Hepatocyte (in vitro differentiated cells): ENCODE measurements around the gene ATAD2B. TPM values are rescaled to one million over a fixed set of nuclear protein-coding genes. Genes with fewer than 3 reads are reported as not detected.

Experiments
- DNase-seq: peaks from one replicate; pipeline ENCODE4 v3.0.0-alpha.2; 2016; ENCODE audit warnings: low spot score
- H2AFZ ChIP-seq: fragments of 200-600 bp; sonication (generic); 2 replicates; pipeline ENCODE4 v1.6.0; 2016; ENCODE audit warnings: antibody characterized with exemption, mild to moderate bottlenecking
- H3K27ac ChIP-seq: fragments of 200-600 bp; sonication (generic); 2 replicates; pipeline ENCODE4 v1.5.1; 2016; ENCODE audit warnings: mild to moderate bottlenecking
- H3K27me3 ChIP-seq: fragments of 200-600 bp; sonication (generic); 2 replicates; pipeline ENCODE4 v1.6.1; 2016
- H3K36me3 ChIP-seq: fragments of 200-600 bp; sonication (generic); replicated peaks from 2 replicates; pipeline ENCODE4 v1.5.1; 2016; ENCODE audit warnings: low read depth; ENCODE audit not compliant: insufficient read depth
- H3K4me1 ChIP-seq: fragments of 200-600 bp; sonication (generic); 2 replicates; pipeline ENCODE4 v1.5.1; 2016; ENCODE audit warnings: mild to moderate bottlenecking, moderate library complexity; ENCODE audit not compliant: insufficient read depth
- H3K4me2 ChIP-seq: fragments of 200-600 bp; sonication (generic); 2 replicates; pipeline ENCODE4 v1.6.0; 2016
- H3K4me3 ChIP-seq: fragments of 200-600 bp; sonication (generic); 2 replicates; pipeline ENCODE4 v1.5.1; 2016; ENCODE audit warnings: mild to moderate bottlenecking
- H3K79me2 ChIP-seq: fragments of 200-600 bp; sonication (generic); 2 replicates; pipeline ENCODE4 v1.6.0; 2017; ENCODE audit warnings: mild to moderate bottlenecking
- H3K9me2 ChIP-seq: fragments of 200-600 bp; sonication (generic); replicated peaks from 2 replicates; pipeline ENCODE4 v1.6.0; 2017; ENCODE audit warnings: mild to moderate bottlenecking; ENCODE audit not compliant: insufficient read depth
- H3K9me3 ChIP-seq: fragments of 200-600 bp; sonication (generic); 2 replicates; pipeline ENCODE4 v1.5.1; 2016; ENCODE audit warnings: low read depth, mild to moderate bottlenecking
- H4K20me1 ChIP-seq: fragments of 200-600 bp; sonication (generic); 2 replicates; pipeline ENCODE4 v1.6.0; 2016; ENCODE audit warnings: mild to moderate bottlenecking; ENCODE audit not compliant: insufficient read depth, poor library complexity, severe bottlenecking
- CTCF ChIP-seq: fragments of 200-600 bp; sonication (generic); IDR thresholded peaks from 2 replicates; pipeline ENCODE4 v1.5.1; 2016; ENCODE audit warnings: antibody characterized with exemption, mild to moderate bottlenecking; ENCODE audit not compliant: poor library complexity
- EZH2 ChIP-seq: fragments of 200-600 bp; sonication (generic); IDR thresholded peaks from 2 replicates; pipeline ENCODE4 v1.6.1; 2016; ENCODE audit warnings: antibody characterized with exemption, mild to moderate bottlenecking, borderline replicate concordance
- EZH2phosphoT487 ChIP-seq: fragments of 200-600 bp; sonication (generic); IDR thresholded peaks from one replicate; pipeline ENCODE4 v1.6.1; 2018; ENCODE audit warnings: antibody characterized with exemption, mild to moderate bottlenecking, low read depth, moderate library complexity; ENCODE audit not compliant: unreplicated experiment, severe bottlenecking
- WGBS: methylation state at CpG from one replicate; pipeline ENCODE4 v1.1.6; 2016; ENCODE audit warnings: low lambda C conversion rate; ENCODE audit errors: missing lambda C conversion rate; 5-methylcytosine and 5-hydroxymethylcytosine counted together
- polyA plus RNA-seq: library from polyadenylated mRNA; unstranded; fragments of >200 nt; fragmentation: Nextera tagmentation; extraction: Ambion mirVana; gene quantifications from 2 replicates; pipeline ENCODE4 v1.2.1, GENCODE V29; 2016
- total RNA-seq: library from RNA; depleted of rRNA; stranded (reverse); fragments of >200 nt; gene quantifications from 2 replicates; pipeline ENCODE4 v1.2.3, GENCODE V29; 2014

Gene ATAD2B
- total and polyA plus RNA-seq, 2 experiments from 2014 or later = 6.1 to 17.1 TPM

GRCh38 chr2:23903034-23903433 is 23.9 kb downstream of the ATAD2B start:
- no peak overlapping the region for H3K27ac ChIP-seq
- no peaks in the 10 kb centered on the region for H3K36me3 ChIP-seq
- TF ChIP-seq CTCF = no peak
- TF ChIP-seq EZH2phosphoT487 = no peak
- TF ChIP-seq EZH2 = no peak
- H3K4me1 ChIP-seq = no peaks in the 10 kb centered on the region
- no peaks in the 10 kb centered on the region for H3K9me3 ChIP-seq
- no peak overlapping the region for H3K4me3 ChIP-seq
- H3K4me2 ChIP-seq = no peak overlapping the region
- WGBS = 93% methylated on average over 2 of the region's 2 CpGs
- no peak for DNase-seq
- peaks cover 14% of the 10 kb centered on the region for H4K20me1 ChIP-seq
- H3K9me2 ChIP-seq = no peaks in the 10 kb centered on the region
- no peaks in the 10 kb centered on the region for H3K27me3 ChIP-seq
- no peak overlapping the region for H2AFZ ChIP-seq
- H3K79me2 ChIP-seq = peaks cover 84% of the 10 kb centered on the region

GRCh38 chr2:23901966-23902846 is 24.7 kb downstream of the ATAD2B start:
- Histone ChIP-seq H3K36me3 (no peaks in the 10 kb centered on the region), H4K20me1 (peaks cover 14% of the 10 kb centered on the region), H3K4me1 (no peaks in the 10 kb centered on the region), H3K4me3 (no peak overlapping the region), H3K79me2 (peaks cover 90% of the 10 kb centered on the region), H3K4me2 (no peak overlapping the region), H3K27ac (no peak overlapping the region), H3K9me3 (no peaks in the 10 kb centered on the region), H3K27me3 (no peaks in the 10 kb centered on the region), H3K9me2 (no peaks in the 10 kb centered on the region), H2AFZ (no peak overlapping the region)
- TF ChIP-seq CTCF (no peak), EZH2 (no peak), EZH2phosphoT487 (no peak)
- DNase-seq = no peak
- WGBS = 82% methylated on average over 6 of the region's 6 CpGs

GRCh38 chr2:23900541-23901322 is 26.2 kb downstream of the ATAD2B start:
- H4K20me1 ChIP-seq = peaks cover 14% of the 10 kb centered on the region
- TF ChIP-seq CTCF (no peak), EZH2 (no peak), EZH2phosphoT487 (no peak)
- peaks cover 94% of the 10 kb centered on the region for H3K79me2 ChIP-seq
- no peak overlapping the region for H2AFZ ChIP-seq
- no peaks in the 10 kb centered on the region for H3K27me3 ChIP-seq
- H3K9me2 ChIP-seq = no peaks in the 10 kb centered on the region
- no peak overlapping the region for H3K4me2 ChIP-seq
- peak; percentile 23 for DNase-seq
- 79% methylated on average over 9 of the region's 9 CpGs for WGBS
- H3K36me3 ChIP-seq = no peaks in the 10 kb centered on the region
- H3K4me1 ChIP-seq = no peaks in the 10 kb centered on the region
- H3K4me3 ChIP-seq = no peak overlapping the region
- no peaks in the 10 kb centered on the region for H3K9me3 ChIP-seq
- H3K27ac ChIP-seq = peak overlapping the region; percentile 46
